Right lung (tissue), 10 donors: ENCODE measurements around the gene BBX. TPM values are rescaled to one million over a fixed set of nuclear protein-coding genes. Genes with fewer than 3 reads are reported as not detected.
A peak's percentile ranks its signal among the peaks of the same experiment; 100 is the strongest.

ENCODE experiments used
- DNase-seq, 2 donors: peaks; one replicate each; pipeline ENCODE4 v3.0.0-alpha.2; 2013
- long read RNA-seq, 8 donors: transcript quantifications; one replicate each; lab custom pipeline, GENCODE V29; 2026
- polyA plus RNA-seq, 5 donors: library from polyadenylated mRNA; unstranded; fragments of 120-200 nt; gene quantifications; one replicate each; pipeline versions ENCODE4 v1.2.1 to v1.2.3, GENCODE V29; 2013; ENCODE audit warnings: inconsistent platforms in 1 of 5, low replicate concordance in 1 of 5; ENCODE audit not compliant: insufficient read length in 5 of 5, insufficient read depth in 1 of 5

The BBX gene
- polyA plus RNA-seq = 10 to 100 TPM; 29.6 to 59.9 (median 58.1) TPM
- long read RNA-seq, donor 1, partial matches to known transcripts = 32 of 32 reads
- long read RNA-seq, donor 1, other reads (novel, unspliced or antisense) = 0 of 32 reads
- long read RNA-seq, donor 2, partial matches to known transcripts = 11 of 11 reads
- long read RNA-seq, donor 2, other reads (novel, unspliced or antisense) = 0 of 11 reads
- long read RNA-seq, donor 3, partial matches to known transcripts = 20 of 20 reads
- long read RNA-seq, donor 3, other reads (novel, unspliced or antisense) = 0 of 20 reads
- long read RNA-seq, donor 4, partial matches to known transcripts = 16 of 16 reads
- long read RNA-seq, donor 4, other reads (novel, unspliced or antisense) = 0 of 16 reads
- long read RNA-seq, donor 5, partial matches to known transcripts = 38 of 38 reads
- long read RNA-seq, donor 5, other reads (novel, unspliced or antisense) = 0 of 38 reads
- long read RNA-seq, donor 6, partial matches to known transcripts = 25 of 25 reads
- long read RNA-seq, donor 6, other reads (novel, unspliced or antisense) = 0 of 25 reads
- long read RNA-seq, donor 7, partial matches to known transcripts = 36 of 36 reads
- long read RNA-seq, donor 7, other reads (novel, unspliced or antisense) = 0 of 36 reads
- long read RNA-seq, donor 8 = 0 reads

- peak; percentile 97 for DNase-seq
Measured at GRCh38 chr3:107522510-107523288, at the start of gene BBX. Gene BBX (plus strand): TSS chr3:107522962. CDS start chr3:107710461, 187,499 bp downstream.

GRCh38 chr3:107476462-107476861 lies 46.3 kb upstream of the BBX start:
- no peak for DNase-seq

GRCh38 chr3:107487490-107487889 lies 35.3 kb upstream of the BBX start:
- DNase-seq = no peak

GRCh38 chr3:107488942-107489341 lies 33.8 kb upstream of the BBX start:
- no peak for DNase-seq

- DNase-seq = no peak
Measured at GRCh38 chr3:107493134-107493533, 29.6 kb upstream of the BBX start.

GRCh38 chr3:107496855-107497254 lies 25.9 kb upstream of the BBX start:
- DNase-seq = no peak

GRCh38 chr3:107498646-107499045 lies 24.1 kb upstream of the BBX start:
- no peak for DNase-seq

- no peak for DNase-seq
Measured at GRCh38 chr3:107506458-107506857, 16.3 kb upstream of the BBX start.

- DNase-seq = no peak
Measured at GRCh38 chr3:107508331-107508730, 14.4 kb upstream of the BBX start.

- DNase-seq = no peak
Measured at GRCh38 chr3:107512108-107512507, 10.7 kb upstream of the BBX start.

GRCh38 chr3:107514453-107514852 lies 8.3 kb upstream of the BBX start:
- DNase-seq = no peak

GRCh38 chr3:107516475-107516874 lies 6.3 kb upstream of the BBX start:
- no peak for DNase-seq

GRCh38 chr3:107520535-107520934 lies 2.2 kb upstream of the BBX start:
- no peak for DNase-seq

GRCh38 chr3:107521469-107522059 lies 1.2 kb upstream of the BBX start:
- no peak for DNase-seq

GRCh38 chr3:107523289-107523538 lies 452 bp downstream of the BBX start:
- peak; percentile 64 to 66 for DNase-seq

- DNase-seq = peak; percentile 68 to 72
Measured at GRCh38 chr3:107523539-107524325, 970 bp downstream of the BBX start.

GRCh38 chr3:107524326-107524840 lies 1.6 kb downstream of the BBX start:
- peak; percentile 44 to 48 for DNase-seq

- DNase-seq = peak; percentile 46 to 51
Measured at GRCh38 chr3:107524841-107525643, 2.3 kb downstream of the BBX start.

- peak; percentile 2 to 4 for DNase-seq
Measured at GRCh38 chr3:107525644-107526305, 3.0 kb downstream of the BBX start.
